NT2/D1 (cell line): Measurements from ENCODE around the gene UPK3BL2.
"Not testable (repeated sequence)": the region's sequence is repeated elsewhere in the genome, so short reads cannot be mapped to it uniquely, and the experiment has no call there.

Experiments used
- SUZ12 ChIP-seq: IDR thresholded peaks from 2 replicates; pipeline ENCODE4 v1.6.1; 2011; ENCODE audit not compliant: insufficient read length, insufficient read depth; ENCODE audit errors: extremely low read depth
- YY1 ChIP-seq: IDR thresholded peaks from 2 replicates; pipeline ENCODE4 v1.6.1; 2011; ENCODE audit not compliant: insufficient read length, insufficient read depth

- not testable (repeated sequence) for TF ChIP-seq YY1, SUZ12
These were observed 45.2 kb downstream of the UPK3BL2 start for GRCh38 chr7:102498321-102498720.
